H9 (cell line): ENCODE results near the gene FAM111B. TPM values are rescaled to one million over a fixed set of nuclear protein-coding genes. Genes with fewer than 3 reads are reported as not detected.

Experiments
- DNase-seq: peaks from one replicate; pipeline ENCODE4 v3.0.0-alpha.2; 2017
- H2AFZ ChIP-seq: one replicate; pipeline ENCODE4 v1.6.1; 2013; ENCODE audit warnings: mild to moderate bottlenecking, low read length, control low read depth, moderate library complexity
- H2AK5ac ChIP-seq: 2 replicates; pipeline ENCODE4 v1.6.1; 2013; ENCODE audit warnings: low read length, control low read depth, mixed read lengths; ENCODE audit not compliant: insufficient read length
- H2BK120ac ChIP-seq: one replicate; pipeline ENCODE4 v1.6.1; 2013; ENCODE audit warnings: low read depth, mild to moderate bottlenecking, low read length, control low read depth, inconsistent platforms; ENCODE audit not compliant: poor library complexity, severe bottlenecking
- H2BK12ac ChIP-seq: 2 replicates; pipeline ENCODE4 v1.6.1; 2013; ENCODE audit warnings: low read length, control low read depth, mixed read lengths, low read depth; ENCODE audit not compliant: insufficient read length
- H2BK15ac ChIP-seq: 2 replicates; pipeline ENCODE4 v1.6.1; 2013; ENCODE audit warnings: low read depth, low read length, control low read depth
- H2BK20ac ChIP-seq: one replicate; pipeline ENCODE4 v1.6.1; 2013; ENCODE audit warnings: low read depth, mild to moderate bottlenecking, low read length, control low read depth, inconsistent platforms; ENCODE audit not compliant: poor library complexity, severe bottlenecking
- H2BK5ac ChIP-seq: 2 replicates; pipeline ENCODE4 v1.6.1; 2013; ENCODE audit warnings: low read length, control low read depth, mixed read lengths; ENCODE audit not compliant: insufficient read length
- H3K14ac ChIP-seq: 2 replicates; pipeline ENCODE4 v1.6.1; 2013; ENCODE audit warnings: low read length, control low read depth; ENCODE audit not compliant: insufficient read depth
- H3K18ac ChIP-seq: 2 replicates; pipeline ENCODE4 v1.6.1; 2013; ENCODE audit warnings: low read depth, mild to moderate bottlenecking, mixed read lengths, low read length, control low read depth; ENCODE audit not compliant: insufficient read length
- H3K23ac ChIP-seq: 2 replicates; pipeline ENCODE4 v1.6.1; 2013; ENCODE audit warnings: low read length, control low read depth, mixed read lengths, low read depth; ENCODE audit not compliant: insufficient read length
- H3K23me2 ChIP-seq: 2 replicates; pipeline ENCODE4 v1.6.1; 2013; ENCODE audit warnings: low read depth, mild to moderate bottlenecking, mixed read lengths, low read length, control low read depth; ENCODE audit not compliant: insufficient read length, poor library complexity, severe bottlenecking
- H3K27ac ChIP-seq: 2 replicates; pipeline ENCODE4 v1.5.1; 2013; ENCODE audit warnings: low read length, control low read depth, mixed read lengths, low read depth; ENCODE audit not compliant: insufficient read length
- H3K27me3 ChIP-seq: 2 replicates; pipeline ENCODE4 v1.6.1; 2013; ENCODE audit warnings: low read length, control low read depth, inconsistent platforms; ENCODE audit not compliant: insufficient read depth
- H3K4ac ChIP-seq: 2 replicates; pipeline ENCODE4 v1.6.1; 2013; ENCODE audit warnings: low read depth, mild to moderate bottlenecking, control low read depth, inconsistent platforms, low read length, moderate library complexity
- H3K4me1 ChIP-seq: 2 replicates; pipeline ENCODE4 v1.6.1; 2013; ENCODE audit warnings: low read length, control low read depth, inconsistent platforms; ENCODE audit not compliant: insufficient read depth
- H3K4me2 ChIP-seq: 2 replicates; pipeline ENCODE4 v1.6.1; 2013; ENCODE audit warnings: low read length, control low read depth, mixed read lengths; ENCODE audit not compliant: insufficient read length, insufficient read depth
- H3K56ac ChIP-seq: 2 replicates; pipeline ENCODE4 v1.6.1; 2013; ENCODE audit warnings: low read depth, mild to moderate bottlenecking, mixed read lengths, low read length, control low read depth; ENCODE audit not compliant: insufficient read length
- H3K79me1 ChIP-seq: 2 replicates; pipeline ENCODE4 v1.6.1; 2013; ENCODE audit warnings: low read depth, mild to moderate bottlenecking, moderate library complexity, low read length, control low read depth, inconsistent platforms; ENCODE audit not compliant: insufficient read depth, poor library complexity, severe bottlenecking
- H3K79me2 ChIP-seq: 2 replicates; pipeline ENCODE4 v1.6.1; 2013; ENCODE audit warnings: low read length, control low read depth, inconsistent platforms; ENCODE audit not compliant: insufficient read depth
- H3K9ac ChIP-seq: 2 replicates; pipeline ENCODE4 v1.6.1; 2013; ENCODE audit warnings: low read length, control low read depth, mixed read lengths; ENCODE audit not compliant: insufficient read length; ENCODE audit errors: extremely low read depth
- H3K9me3 ChIP-seq: one replicate; pipeline ENCODE4 v1.6.1; 2013; ENCODE audit warnings: low read depth, low read length, inconsistent platforms; ENCODE audit not compliant: control insufficient read depth
- H3T11ph ChIP-seq: one replicate; pipeline ENCODE4 v1.6.1; 2013; ENCODE audit warnings: mild to moderate bottlenecking, low read length, control low read depth, inconsistent platforms
- H4K20me1 ChIP-seq: one replicate; pipeline ENCODE4 v1.6.1; 2013; ENCODE audit not compliant: control insufficient read depth, insufficient read length, insufficient read depth
- H4K5ac ChIP-seq: 2 replicates; pipeline ENCODE4 v1.6.1; 2013; ENCODE audit warnings: low read depth, mild to moderate bottlenecking, mixed read lengths, low read length, control low read depth; ENCODE audit not compliant: insufficient read length
- H4K8ac ChIP-seq: replicated peaks from 2 replicates; pipeline ENCODE4 v1.6.1; 2013; ENCODE audit warnings: low read length, control low read depth, mixed read lengths, low read depth; ENCODE audit not compliant: insufficient read length
- H4K91ac ChIP-seq: 2 replicates; pipeline ENCODE4 v1.6.1; 2013; ENCODE audit warnings: low read depth, mild to moderate bottlenecking, moderate library complexity, mixed read lengths, low read length, control low read depth; ENCODE audit not compliant: insufficient read length
- H3K27ac Mint-ChIP-seq, 3 experiments: 2 replicates in 2 of 3; 3 replicates in 1 of 3; pipeline ENCODE4 v1.8.0; 2020 to 2021; ENCODE audit warnings: mixed read lengths in 3 of 3, mild to moderate bottlenecking in 1 of 3, moderate library complexity in 1 of 3
- H3K27me3 Mint-ChIP-seq: 2 replicates; pipeline ENCODE4 v1.8.0; 2021; ENCODE audit warnings: low read depth, mild to moderate bottlenecking, moderate library complexity, mixed read lengths
- H3K36me3 Mint-ChIP-seq, 3 experiments: 2 replicates in 2 of 3; 3 replicates in 1 of 3; pipeline ENCODE4 v1.8.0; 2020 to 2021; ENCODE audit warnings: low read depth in 3 of 3, mixed read lengths in 3 of 3; ENCODE audit not compliant: insufficient read depth in 1 of 3
- H3K4me1 Mint-ChIP-seq, 2 experiments: 2 replicates each; pipeline ENCODE4 v1.8.0; 2020; ENCODE audit warnings: mixed read lengths in 2 of 2
- H3K4me3 Mint-ChIP-seq, 2 experiments: 2 replicates in 1 of 2; 3 replicates in 1 of 2; pipeline ENCODE4 v1.8.0; 2020 to 2021; ENCODE audit warnings: mild to moderate bottlenecking in 2 of 2, mixed read lengths in 2 of 2, moderate library complexity in 1 of 2
- H3K9me3 Mint-ChIP-seq, 2 experiments: 2 replicates in 1 of 2; 3 replicates in 1 of 2; pipeline ENCODE4 v1.8.0; 2020; ENCODE audit warnings: mild to moderate bottlenecking in 2 of 2, mixed read lengths in 2 of 2, moderate library complexity in 1 of 2
- CTCF ChIP-seq: fragments of 200-600 bp; sonication (generic); conservative IDR thresholded peaks from 3 replicates; pipeline ENCODE4 v1.8.0; 2021; ENCODE audit warnings: antibody characterized with exemption, mild to moderate bottlenecking
- WGBS: extraction: QIAGEN DNeasy Blood & Tissue Kit; methylation state at CpG from one replicate; pipeline ENCODE4 v1.1.7; 2013; ENCODE audit warnings: missing lambda C conversion rate, low lambda C conversion rate, mixed read lengths; ENCODE audit not compliant: insufficient read length; ENCODE audit errors: extremely low coverage; 5-methylcytosine and 5-hydroxymethylcytosine counted together
- total RNA-seq: library from RNA; stranded (reverse); gene quantifications from 2 replicates; pipeline ENCODE4 v1.2.1, GENCODE V29; 2021

Gene FAM111B
- total RNA-seq, 1 experiment from 2014 or later: 35.0 TPM

- peak; percentile 92 for DNase-seq
- H2BK20ac ChIP-seq: no peak overlapping the region
- peak overlapping the region; percentile 80 for H3K18ac ChIP-seq
- TF ChIP-seq CTCF: peak; percentile 48; the same call in 2 of the 3 replicates
- no peak overlapping the region for H3T11ph ChIP-seq
- H3K56ac ChIP-seq: no peak overlapping the region
- peak overlapping the region; percentile 74 for H3K4me2 ChIP-seq
- peak overlapping the region; percentile 51 for H3K9ac ChIP-seq
- H3K4me1 ChIP-seq: no peaks in the 10 kb centered on the region; the same call in 1 of the 2 replicates
- H3K4ac ChIP-seq: no peak overlapping the region
- Mint-ChIP-seq H3K4me1 (peaks cover 25 to 40% of the 10 kb centered on the region in 2 experiments), H3K4me3 (peak overlapping the region; percentile 67 to 91), H3K27me3 (peaks cover 27% of the 10 kb centered on the region), H3K27ac (peak overlapping the region in 2 of 3 experiments; percentile 67 to 82; a peak in 3 of 7 replicates), H3K36me3 (peaks cover 3 to 24% (median 8%) of the 10 kb centered on the region in 3 experiments; a peak in 5 of 7 replicates), H3K9me3 (peaks cover 5 to 12% of the 10 kb centered on the region in 2 experiments; a peak in 3 of 5 replicates)
- H2BK15ac ChIP-seq: no peak overlapping the region
- H4K8ac ChIP-seq: no peak overlapping the region
- no peak overlapping the region for H3K27ac ChIP-seq
- H3K9me3 ChIP-seq: no peaks in the 10 kb centered on the region
- no peak overlapping the region for H2BK120ac ChIP-seq
- H4K5ac ChIP-seq: no peak overlapping the region
- H3K27me3 ChIP-seq: no peaks in the 10 kb centered on the region
- no peaks in the 10 kb centered on the region for H3K79me1 ChIP-seq
- H4K91ac ChIP-seq: no peak overlapping the region
- no CpG with 5 or more reads among the region's 39 CpGs for WGBS
- no peak overlapping the region for H3K23ac ChIP-seq
- no peaks in the 10 kb centered on the region for H4K20me1 ChIP-seq
- no peak overlapping the region for H2AFZ ChIP-seq
- no peaks in the 10 kb centered on the region for H3K79me2 ChIP-seq
- no peak overlapping the region for H2AK5ac ChIP-seq
- peak overlapping the region; percentile 85 for H3K14ac ChIP-seq
- H3K23me2 ChIP-seq: peaks cover 6% of the 10 kb centered on the region
- no peak overlapping the region for H2BK12ac ChIP-seq
- no peak overlapping the region for H2BK5ac ChIP-seq
Observed at GRCh38 chr11:59144579-59145345, 37.7 kb downstream of the FAM111B start.
